Activated CD4-positive, alpha-beta T cell treated with anti-CD3 and anti-CD28 coated beads, Interleukin-10, Interleukin-2, amounts not matched to agents 100 ng/mL and 50 ng/mL, durations not matched to agents 16 hours and 8 hours (primary cell): ENCODE data around the gene CEP295NL.
"Not testable (repeated sequence)": the region's sequence is repeated elsewhere in the genome, so short reads cannot be mapped to it uniquely, and the experiment has no call there.

Source experiments
- DNase-seq: peaks from one replicate; pipeline ENCODE4 v3.0.0-alpha.2; 2020

The CEP295NL gene

DNA sequence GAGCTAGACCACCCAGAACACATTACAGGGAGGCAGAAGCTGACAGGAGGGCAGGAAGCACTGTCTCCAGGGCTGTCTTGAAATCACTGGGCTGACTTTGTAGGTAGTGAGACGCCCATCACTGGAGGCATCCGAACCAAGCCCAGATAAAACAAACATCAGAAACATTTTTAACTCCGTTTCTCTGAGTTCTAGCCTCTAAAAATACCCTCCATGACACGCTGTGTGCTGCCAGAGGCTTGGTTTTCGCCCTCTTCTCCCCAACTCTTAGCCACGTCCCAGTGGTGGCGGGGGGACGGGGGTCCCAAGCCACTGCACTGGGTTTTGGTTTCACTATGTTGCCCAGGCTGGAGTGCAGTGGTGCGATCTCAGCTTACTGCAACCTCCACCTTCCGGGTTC, 1.2 kb downstream of the CEP295NL start:
- no peak for DNase-seq

DNA sequence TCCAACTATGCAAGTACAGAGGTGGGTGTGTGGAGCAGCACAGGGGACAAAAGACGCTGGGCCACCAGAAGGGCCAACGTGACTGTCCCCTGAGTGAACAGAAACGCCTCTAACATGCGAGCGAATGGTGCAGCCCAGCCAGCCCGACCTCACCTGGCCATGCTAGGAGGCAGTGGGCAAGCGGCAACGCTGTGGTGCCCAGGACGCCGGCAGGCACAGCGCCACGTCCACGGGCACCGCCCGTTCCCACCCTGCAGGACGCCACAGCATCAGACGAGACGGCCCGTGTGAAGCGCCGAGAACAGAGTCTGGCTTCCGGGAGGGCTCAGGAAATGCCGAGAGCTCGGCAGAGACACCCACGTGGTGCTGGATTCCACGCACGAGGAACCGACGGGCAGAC, 2.2 kb downstream of the CEP295NL start:
- no peak for DNase-seq

DNA sequence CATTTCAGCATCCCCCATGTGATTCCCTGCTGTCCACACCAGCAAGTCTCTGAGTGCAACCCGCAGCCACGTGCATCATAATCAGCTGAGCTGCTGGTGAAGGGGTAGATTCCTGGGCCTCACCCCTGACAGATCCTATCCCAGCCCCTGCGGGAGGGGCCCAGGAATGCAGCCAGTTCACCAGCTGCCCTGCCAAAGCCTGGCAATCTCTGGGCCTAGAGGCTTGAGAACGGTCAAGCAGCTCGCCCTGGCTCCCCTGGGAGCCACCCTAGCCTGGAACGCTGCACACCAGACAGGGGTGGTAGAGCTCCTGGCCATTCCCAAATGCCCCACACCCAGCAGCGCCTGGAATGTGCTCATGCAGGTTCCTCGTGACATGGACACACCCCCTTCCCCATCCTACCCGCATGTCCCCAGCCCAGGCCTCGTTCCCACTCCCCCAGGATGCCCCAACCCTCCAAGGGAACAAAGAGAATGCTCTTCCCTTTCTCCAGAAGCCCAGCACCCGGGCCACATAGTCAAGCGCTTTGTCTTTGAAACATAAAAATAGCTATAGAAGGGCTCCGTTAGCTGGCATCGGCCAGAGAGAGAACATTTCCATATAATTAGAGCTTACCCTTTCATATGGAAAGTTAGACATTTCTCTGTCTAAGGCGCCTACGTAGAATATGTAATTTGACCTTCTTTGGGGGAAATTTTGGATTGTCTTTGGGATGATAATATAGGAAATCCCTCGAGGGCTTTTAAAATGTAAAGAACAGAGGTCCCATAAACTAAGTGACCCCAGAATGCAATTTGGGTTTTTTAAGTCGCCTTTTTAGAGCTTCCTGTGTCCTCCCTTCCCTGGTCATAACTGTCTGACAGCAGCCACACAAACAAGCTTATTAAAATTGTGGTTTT, 3.4 kb downstream of the CEP295NL start:
- no peak for DNase-seq

DNA sequence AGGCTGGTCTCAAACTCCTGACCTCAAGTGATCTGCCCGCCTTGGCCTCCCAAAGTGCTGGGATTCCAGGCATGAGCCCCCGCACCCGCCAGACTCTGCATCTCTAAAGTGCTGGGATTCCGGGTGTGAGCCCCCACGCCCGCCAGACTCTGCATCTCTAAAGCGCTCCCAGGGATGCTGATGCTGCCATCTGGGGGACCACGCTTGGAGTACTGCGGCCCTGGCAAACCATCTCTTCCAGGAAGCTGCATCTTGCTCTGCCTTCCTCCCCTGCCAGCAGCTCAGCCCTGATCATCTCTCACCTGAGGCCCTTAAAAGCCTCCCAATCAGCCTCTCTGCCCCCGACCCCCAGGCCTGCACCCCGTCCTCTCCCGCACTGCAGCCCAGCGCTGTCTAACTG, 4.1 kb downstream of the CEP295NL start:
- no peak for DNase-seq

DNA sequence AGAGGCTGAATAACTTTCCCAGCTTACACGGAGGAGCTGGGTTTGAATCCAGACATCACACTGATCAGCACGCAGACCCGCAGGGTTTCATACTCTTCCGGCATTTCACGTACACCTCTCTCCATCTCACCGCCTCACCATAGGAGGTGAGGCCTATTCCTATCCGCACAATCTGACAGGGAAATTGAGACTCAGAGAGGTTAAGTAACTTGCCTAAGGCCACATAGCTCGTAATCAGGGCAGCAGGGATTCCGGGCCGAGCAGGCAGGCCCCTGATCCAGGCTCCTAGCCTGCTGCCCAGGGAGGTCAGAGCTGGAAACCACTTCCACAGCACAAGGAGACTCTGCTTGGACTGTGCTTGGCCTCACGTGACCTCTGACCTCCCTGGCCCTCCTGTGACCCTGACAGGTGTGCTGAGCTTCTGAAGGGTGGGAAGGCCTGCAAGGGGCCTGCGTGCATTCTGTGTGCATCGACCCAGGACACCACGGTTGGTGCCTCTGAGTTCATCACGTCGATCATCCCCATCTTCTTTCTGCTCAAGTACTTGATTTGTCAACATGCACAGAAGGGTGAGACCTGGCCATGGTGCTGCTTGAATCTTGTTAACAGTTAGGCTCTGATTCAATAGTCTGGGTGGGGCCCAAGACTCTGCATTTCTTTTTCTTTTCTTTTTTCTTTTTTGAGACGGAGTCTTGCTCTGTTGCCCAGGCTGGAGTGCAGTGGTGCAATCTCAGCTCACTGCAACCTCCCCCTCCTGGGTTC, 4.7 kb downstream of the CEP295NL start:
- no peak for DNase-seq

DNA sequence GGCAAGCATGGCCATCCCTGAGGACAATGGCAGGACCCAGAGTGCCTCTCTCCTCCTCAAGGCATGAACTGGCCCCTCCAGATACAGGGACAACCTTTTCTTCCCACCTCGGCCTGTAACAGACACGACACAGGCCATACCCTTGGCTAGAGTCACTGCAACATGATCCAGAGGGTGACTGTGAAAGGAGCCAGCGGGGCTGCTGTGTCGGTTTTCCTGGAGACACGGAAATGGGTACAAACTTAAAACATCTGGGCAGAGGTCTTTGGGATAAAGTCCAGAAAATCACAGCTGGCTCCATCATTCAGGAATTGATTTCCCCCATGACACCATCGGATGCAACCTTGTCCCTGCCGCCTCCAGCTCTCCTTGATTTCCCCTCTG, 5.3 kb downstream of the CEP295NL start:
- no peak for DNase-seq

DNA sequence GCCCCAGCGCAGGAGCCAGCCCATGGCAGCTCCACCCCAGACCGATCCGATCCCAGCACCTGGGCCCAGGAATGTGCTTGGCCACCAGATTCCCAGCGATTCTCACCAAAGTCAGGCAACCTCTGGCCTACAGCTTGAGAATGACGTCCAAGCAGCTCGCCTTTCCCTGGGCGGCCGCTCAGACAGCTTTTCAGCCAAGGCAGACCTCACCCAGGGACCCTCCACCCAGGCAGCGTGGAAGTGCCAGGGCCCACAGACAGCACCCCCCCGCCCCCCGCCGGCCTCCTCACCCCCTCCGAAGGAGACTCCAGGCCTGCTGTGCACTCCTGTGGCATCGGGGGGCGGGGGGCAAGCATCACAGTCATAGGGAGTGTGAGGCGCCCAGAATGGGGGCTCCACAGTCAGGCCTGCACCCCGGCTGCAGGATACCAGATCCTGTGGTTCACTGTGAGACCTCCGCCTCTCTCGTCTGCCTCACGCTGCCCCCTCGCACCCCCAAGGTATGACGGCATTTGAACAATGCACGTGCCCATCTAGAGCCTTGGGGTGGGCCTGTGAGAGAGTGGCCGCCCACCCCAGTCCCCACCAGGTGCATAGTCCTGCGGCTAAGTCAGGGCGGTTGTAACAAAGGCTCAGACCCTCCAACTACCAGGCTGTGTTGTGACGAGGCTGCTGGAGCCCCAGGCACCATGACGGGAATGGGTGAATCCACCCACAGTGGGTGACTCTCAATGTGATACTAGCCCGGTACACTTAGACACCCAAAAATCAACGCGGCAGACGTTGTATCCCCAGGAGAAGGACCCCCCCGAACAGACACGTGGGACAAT, 6.0 kb downstream of the CEP295NL start:
- no peak for DNase-seq

DNA sequence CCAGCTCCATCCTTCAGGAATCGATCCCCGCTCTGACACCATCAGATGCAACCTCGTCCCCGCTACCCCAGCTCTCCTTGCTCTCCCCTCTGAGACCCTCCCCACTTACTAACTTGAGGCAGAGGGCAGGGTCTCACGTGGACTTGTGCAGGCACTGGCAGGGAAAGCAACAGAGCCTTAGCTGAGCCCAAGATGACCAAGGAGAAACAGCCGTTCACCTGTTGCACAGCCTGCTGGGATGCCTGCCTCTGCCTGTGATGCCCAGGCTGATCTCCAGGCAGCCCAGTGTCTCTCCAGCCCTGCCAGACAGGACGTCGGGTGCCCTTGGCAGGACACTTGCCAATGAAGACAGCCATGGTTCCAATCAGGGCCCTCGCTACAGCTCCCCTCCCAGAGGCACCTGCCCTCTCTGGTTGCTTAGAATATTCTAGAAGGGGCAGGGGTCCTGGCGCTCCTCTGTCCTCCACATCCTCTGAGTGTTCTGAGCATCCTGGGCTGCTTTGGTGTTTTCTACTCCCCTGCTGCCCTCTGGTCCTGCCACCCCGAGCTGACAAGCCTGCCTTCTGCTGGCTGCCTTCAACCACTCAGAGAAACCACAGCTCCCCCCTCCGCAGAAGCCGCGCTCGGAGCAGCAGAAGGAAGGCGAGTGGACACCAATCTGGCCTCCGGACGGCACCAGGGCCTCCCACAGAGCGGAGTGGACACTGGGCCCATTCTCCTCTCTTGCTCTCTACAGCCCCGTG, 6.7 kb downstream of the CEP295NL start:
- DNase-seq, result no peak

DNA sequence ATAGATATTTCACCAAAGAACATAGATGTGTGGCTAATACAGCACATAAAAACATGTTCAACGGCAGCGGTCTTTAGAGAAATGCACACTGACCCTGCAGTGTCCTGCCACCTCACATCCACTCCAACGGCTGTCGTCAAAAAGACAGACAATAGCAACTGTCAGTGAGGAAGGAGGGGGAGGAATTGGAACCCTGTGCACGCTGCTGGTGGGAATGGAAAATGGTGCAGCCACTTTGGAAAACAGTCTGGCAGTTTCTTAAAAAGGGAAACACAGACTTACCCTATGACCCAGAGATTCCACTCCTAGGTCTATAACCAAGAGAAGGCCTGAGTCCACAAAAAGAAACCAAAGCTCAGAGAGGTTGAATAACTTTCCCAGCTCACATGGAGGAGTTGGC, 7.7 kb downstream of the CEP295NL start:
- no peak for DNase-seq

DNA sequence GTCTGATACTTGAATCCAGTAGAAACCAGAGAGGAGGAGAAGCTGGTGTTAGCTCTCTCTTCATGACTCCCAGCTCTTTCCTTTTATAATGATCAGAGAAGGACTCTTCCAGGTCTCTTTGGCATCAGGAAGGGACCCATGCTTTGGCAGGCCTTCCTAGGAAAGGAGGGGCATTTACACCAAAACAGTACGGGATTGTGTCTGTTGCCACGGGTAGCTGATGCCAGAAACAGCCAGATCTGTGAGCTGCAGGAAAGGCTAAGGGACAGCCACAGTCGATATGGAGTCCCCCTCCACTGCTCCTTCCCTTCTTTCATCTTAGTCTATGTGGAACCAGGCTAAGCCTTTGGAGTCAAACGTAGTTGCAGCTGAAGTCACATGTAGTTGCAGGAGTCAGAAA, 9.3 kb downstream of the CEP295NL start:
- DNase-seq, result no peak

DNA sequence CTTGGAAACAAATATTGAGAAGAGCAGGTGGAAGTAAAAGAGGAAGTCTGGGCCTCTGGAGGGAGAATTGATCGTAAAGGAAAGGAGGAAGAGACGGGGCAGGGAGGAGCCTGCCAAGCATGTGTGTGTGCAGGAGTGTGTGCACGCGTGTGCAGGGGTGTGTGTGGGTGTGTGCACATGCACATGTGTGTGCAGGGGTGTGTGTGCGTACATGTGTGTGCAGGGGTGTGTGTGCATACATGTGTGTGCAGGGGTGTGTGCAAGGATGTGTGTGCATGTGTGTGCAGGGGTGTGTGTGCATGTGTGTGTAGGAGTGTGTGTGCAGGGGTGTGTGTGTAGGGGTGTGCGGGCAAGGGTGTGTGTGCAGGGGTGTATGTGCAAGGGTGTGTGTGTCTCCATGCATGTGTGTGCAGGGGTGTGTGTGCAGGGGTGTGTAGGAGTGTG, 10.0 kb downstream of the CEP295NL start:
- no peak for DNase-seq

DNA sequence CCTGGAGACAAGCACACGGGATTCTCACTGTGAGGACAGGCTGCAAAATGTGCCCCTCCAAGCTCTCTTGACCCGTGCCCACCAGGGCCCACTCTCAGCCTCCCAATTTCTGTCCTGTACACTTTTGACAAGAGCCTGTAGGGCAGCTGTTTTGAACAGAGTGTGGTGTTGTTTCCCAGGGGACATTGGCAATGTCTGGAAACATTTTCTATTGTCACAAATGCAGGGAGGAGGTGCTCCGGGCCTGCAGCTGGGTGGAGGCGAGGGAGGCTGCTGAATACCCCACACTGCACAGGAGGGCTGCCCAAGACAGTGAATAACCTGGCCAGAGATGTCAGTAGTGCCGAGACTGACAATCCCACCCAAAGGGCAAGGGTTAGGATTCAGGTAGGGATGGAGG, 10.5 kb downstream of the CEP295NL start:
- DNase-seq, result no peak

DNA sequence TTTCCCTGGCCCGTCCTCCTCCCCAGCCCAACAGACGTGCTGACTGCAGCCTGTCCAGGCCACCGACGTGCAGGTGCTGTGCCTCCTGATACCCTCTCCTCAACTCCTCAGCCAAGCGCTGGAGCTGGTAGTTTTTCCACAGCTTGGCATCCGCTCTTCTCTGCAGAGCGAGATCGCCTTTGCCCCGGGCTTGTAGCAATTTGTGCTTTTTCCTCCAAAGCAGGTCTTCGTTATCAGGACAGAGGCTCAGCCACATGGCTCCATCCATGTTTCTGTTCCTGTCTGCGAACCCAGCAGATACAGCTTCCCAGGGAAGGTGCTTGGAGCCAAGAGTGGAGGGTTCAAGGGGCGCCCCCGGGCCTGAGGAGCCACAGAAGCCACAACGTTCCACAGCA, 10.9 kb downstream of the CEP295NL start:
- no peak for DNase-seq

DNA sequence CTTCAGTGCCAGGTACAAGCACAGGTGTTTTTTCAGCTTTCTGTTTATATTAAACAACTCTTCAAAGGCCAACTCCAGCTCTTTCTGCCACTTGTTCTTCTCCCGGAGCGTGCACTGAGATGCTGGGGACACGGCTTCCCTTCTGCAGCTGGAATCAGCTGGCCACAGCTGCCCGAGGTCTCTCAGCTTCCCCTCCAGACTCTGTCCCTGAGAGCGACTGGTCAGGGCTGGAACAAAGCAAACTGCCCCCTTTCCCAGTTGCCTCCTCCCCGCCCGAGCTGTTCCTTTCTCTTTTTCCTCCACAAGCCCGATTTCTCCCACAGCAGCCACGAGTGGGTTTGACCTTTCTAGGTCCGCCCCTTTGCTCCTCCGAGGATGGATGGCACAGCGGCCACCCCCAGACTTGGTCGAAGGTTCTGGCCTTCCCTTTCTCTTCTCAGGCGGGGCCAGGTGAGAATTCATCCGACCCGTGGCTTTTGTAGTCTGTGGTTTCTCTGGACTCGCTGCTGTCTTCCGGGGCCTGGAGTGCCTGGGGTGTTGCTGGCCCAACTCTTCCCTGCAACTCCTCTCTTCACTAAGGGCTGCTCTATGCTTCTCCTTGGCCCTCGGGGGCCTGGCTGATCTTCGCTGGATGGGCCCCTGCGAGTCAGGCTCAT, 11.5 kb downstream of the CEP295NL start:
- no peak for DNase-seq

DNA sequence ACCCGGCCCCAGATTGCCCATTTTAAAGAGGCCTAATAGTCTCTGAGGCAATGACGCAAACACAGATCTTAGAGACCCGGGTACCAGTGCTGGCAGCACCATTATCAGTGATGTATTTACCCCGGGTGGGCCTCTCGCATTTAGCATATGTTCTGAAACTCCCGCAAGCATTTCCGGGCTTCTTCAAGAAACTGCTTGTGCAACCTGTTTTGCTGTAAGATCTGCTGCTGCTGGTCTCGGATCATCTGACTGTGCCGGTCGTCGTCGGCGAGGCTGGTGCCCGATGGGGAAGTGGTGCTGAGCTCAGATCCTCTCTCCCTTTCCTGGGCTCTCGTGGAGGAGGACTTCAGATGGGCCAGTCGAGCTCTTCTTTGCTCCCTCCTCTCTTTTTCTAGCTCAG, 12.5 kb downstream of the CEP295NL start:
- peak; percentile 74 for DNase-seq

DNA sequence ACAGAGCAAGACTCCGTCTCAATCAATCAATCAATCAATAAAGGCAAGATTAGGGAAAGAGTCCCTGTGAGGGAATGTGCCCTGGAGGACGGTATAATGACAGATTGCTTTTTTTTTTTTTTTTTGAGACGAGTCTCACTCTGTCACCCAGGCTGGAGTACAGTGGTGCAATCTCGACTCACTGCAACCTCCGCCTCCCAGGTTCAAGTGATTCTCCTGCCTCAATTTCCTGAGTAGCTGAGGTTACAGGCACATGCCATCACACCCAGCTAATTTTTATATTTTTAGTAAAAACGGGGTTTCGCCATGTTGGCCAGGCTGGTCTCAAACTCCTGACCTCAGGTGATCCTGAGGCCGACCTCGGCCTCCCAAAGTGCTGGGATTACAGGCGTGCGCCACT, 12.9 kb downstream of the CEP295NL start:
- not testable (repeated sequence) for DNase-seq

DNA sequence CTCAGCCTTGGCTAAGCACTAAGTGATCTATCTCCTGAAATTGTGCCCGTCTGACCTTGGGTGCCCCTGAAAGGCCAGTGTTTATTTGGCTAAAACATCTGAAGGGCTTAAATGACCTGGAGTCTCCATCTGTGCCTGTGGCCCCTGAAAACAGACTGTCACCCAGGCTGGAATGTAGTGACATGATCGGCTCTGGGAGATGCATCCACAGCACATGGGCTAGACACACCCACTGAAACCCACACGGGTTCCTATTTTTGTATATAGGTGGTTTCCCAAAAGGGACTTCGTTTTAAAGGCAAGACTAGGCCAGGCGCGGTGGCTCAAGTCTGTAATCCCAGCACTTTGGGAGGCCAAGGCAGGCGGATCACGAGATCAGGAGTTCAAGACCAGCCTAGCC, 13.5 kb downstream of the CEP295NL start:
- DNase-seq, result peak; percentile 43

DNA sequence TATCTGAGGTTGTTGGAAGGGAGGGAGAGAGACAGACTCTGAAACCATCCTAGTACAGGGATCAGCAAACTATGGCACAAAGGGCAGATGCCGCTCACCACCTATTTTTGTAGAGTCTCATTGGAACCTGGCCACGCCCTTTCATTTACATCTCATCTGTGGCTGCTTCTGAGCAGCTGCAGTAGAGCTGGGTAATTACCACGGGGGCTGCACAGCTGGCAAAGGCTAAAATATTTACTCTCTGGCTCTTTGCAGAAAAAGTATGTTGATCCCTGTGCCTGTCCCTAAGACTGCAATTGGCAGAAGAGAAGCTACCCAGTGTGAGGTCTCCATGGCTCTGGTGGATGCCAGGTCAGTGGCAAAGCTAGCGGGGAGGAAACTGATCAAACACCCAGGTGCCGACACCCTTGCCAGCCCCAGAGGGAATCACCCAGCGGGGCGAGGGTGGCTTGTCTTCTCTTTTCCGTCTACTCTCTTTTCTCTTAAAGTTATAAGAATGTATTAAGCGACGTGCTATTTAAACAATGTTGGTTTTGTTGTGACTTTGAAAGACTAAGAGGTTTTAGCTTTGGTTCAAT, 14.0 kb downstream of the CEP295NL start:
- DNase-seq, result no peak

DNA sequence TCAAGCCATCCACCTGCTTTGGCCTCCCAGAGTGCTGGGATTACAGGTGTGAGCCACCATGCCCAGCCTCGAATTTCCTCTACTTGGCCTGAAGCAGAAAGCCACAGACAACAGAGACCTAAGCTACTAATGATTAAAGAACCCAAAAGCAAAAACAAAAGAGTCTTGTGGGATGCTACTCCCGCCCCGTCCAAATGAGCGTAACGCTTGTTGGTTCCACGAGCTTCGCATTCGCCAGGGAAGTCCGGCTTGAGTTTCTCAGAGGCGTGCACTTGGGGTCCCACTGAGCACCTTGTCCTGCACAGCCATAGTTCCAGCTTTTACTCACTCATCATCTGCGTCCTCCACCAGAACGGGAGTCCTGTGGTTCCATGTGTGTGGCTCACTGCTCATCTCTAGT, 16.0 kb downstream of the CEP295NL start:
- no peak for DNase-seq

DNA sequence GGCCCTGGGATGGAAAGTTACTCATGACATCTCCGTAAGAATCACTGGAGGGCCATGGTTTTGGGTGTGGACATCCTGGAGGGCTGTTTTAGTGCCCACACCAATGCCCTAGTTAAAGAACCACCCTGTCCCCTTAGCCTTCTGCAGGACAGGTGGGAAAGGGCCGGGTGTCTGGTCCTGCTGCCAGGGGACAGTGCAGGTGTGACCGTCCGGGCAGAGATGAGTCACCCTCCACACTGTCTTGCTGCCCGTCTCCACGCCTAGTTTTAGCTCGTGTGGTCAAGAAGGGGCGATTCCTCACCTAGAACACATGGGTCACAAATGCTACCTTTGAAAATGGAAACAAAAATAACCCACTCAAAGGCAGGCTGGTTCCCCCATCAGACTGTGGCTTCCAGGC, 17.0 kb downstream of the CEP295NL start:
- no peak for DNase-seq

DNA sequence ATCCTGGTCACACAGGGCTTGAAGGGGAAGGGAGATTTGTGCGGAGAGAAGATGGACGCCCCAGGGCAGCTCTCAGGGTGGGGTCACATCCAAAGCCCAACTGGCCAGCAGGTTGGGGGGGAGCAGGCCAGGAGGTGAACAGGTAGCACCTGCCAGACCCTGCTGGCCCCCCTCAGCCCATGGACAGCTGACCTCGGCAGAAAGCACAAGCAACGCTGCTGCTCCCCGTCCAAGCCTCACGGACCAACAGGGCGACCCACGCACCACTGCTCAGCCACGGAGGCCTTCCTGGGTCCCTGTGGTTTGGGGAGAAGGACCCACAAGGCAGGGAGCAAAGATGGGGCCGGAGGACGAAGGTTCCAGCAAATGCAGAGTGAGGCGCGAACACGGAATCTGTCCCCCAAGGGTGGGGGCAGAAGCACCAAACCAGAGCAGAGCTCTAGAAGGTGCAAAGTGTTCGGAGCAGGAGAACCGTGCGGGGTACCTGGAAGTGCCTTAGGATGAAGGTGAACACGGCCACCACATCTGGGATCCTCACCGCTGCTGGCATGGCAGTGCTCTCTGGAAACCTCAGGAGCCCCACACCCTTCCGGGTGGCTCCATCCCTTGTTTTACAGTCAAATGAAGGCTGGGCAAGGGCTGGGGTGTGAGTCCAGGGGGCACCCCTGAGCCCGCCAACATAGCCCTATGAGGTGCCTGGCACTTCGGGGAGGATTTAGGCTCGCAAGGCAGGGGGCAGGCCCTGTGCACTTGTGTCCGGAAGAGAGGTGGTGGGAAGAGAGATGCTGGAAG, 17.9 kb downstream of the CEP295NL start:
- no peak for DNase-seq
